ENCODE results near the gene NYNRIN. TPM values are rescaled to one million over a fixed set of nuclear protein-coding genes. Genes with fewer than 3 reads are reported as not detected.

Gene NYNRIN
- total and polyA plus RNA-seq, 10 of the 15 experiments (the other 5 are each of a cell fraction or from before 2014, with no cell fraction given): under 0.01 to 0.15 (median 0.01) TPM; not detected in 5

GRCh38 chr14:24431569-24432258, 32.9 kb downstream of the NYNRIN start (continued):
- TF ChIP-seq BCL3 (IDR thresholded peaks at IDR 0.05; ENCODE audit: borderline replicate concordance, insufficient read depth, low read depth, low read length, poor library complexity, severe bottlenecking) (no peak), HSF1 (IDR thresholded peaks at IDR 0.05; ENCODE audit: low read depth, low read length) (no peak), PAX8 (IDR thresholded peaks at IDR 0.05) (no peak), IKZF2 (IDR thresholded peaks at IDR 0.05) (no peak; a peak in 1 of 4 replicates), GABPA (IDR thresholded peaks at IDR 0.05; ENCODE audit: low read depth) (no peak), CHD2 (IDR thresholded peaks at IDR 0.05; ENCODE audit: borderline replicate concordance, low read depth, low read length) (0 out of 2 replicates have a peak, but pooled peaks have one; percentile 13), CBX5 (IDR thresholded peaks at IDR 0.05; ENCODE audit: low read depth) (no peak), NKRF (conservative IDR thresholded peaks at IDR 0.05) (no peak), HDGF (IDR thresholded peaks at IDR 0.05) (peak; percentile 99), CHD1 (IDR thresholded peaks at IDR 0.05; ENCODE audit: low read depth, low read length) (no peak), ZNF207 (IDR thresholded peaks at IDR 0.05; ENCODE audit: borderline replicate concordance) (no peak; the same call in 1 of the 2 replicates), TARDBP (IDR thresholded peaks at IDR 0.05; ENCODE audit: borderline replicate concordance) (no peak), PRDM15 (CRISPR knock-in tag; IDR thresholded peaks at IDR 0.05) (no peak), E2F4 (IDR thresholded peaks at IDR 0.05; ENCODE audit: low read depth, low read length) (no peak), NRF1 (conservative IDR thresholded peaks at IDR 0.05; ENCODE audit: low read depth, low read length) (no peak), NBN (IDR thresholded peaks at IDR 0.05) (peak; percentile 79), EP300 (IDR thresholded peaks at IDR 0.05; ENCODE audit: borderline replicate concordance in 1 of 2, control insufficient read depth in 1 of 2, low read depth in 2 of 2, low read length in 2 of 2) (0 out of 4 replicates have a peak, but pooled peaks of 1 of the 2 experiments have one; percentile 10), ATF2 (IDR thresholded peaks at IDR 0.05; ENCODE audit: low read length) (no peak)
